ENCODE results near the gene SPATS2.
"Not testable (repeated sequence)": the region's sequence is repeated elsewhere in the genome, so short reads cannot be mapped to it uniquely, and the experiment has no call there.

The SPATS2 gene

GRCh38 chr12:49525942-49526341 lies 158.7 kb downstream of the SPATS2 start:
- no peak for DNase-seq

- DNase-seq = no peak
Observed at GRCh38 chr12:49527361-49528130, 160.3 kb downstream of the SPATS2 start.

GRCh38 chr12:49529414-49529813 lies 162.2 kb downstream of the SPATS2 start:
- no peak for DNase-seq

- no peak for DNase-seq
Observed at GRCh38 chr12:49531745-49532144, 164.5 kb downstream of the SPATS2 start.

- DNase-seq = no peak
Observed at GRCh38 chr12:49533331-49533730, 166.1 kb downstream of the SPATS2 start.

GRCh38 chr12:49534122-49534521 lies 166.9 kb downstream of the SPATS2 start:
- DNase-seq = not testable (repeated sequence)

- no peak for DNase-seq
Observed at GRCh38 chr12:49534731-49535278, 167.5 kb downstream of the SPATS2 start.

- DNase-seq = no peak
Observed at GRCh38 chr12:49535921-49536525, 168.8 kb downstream of the SPATS2 start.

GRCh38 chr12:49536526-49537071 lies 169.3 kb downstream of the SPATS2 start:
- DNase-seq = no peak

- DNase-seq = peak; percentile 42
Observed at GRCh38 chr12:49537231-49537751, 170.0 kb downstream of the SPATS2 start.

GRCh38 chr12:49537752-49538509 lies 170.7 kb downstream of the SPATS2 start:
- peak; percentile 42 for DNase-seq

GRCh38 chr12:49538510-49539403 lies 171.5 kb downstream of the SPATS2 start, which contains the start of gene KCNH3:
Gene KCNH3 (plus strand): TSS chr12:49539030. CDS start chr12:49539417, 387 bp downstream.
- peak; percentile 74 for DNase-seq

- DNase-seq = no peak
Observed at GRCh38 chr12:49539406-49540228, 172.4 kb downstream of the SPATS2 start.

- DNase-seq = no peak
Observed at GRCh38 chr12:49540229-49541139, 173.2 kb downstream of the SPATS2 start.

- DNase-seq = no peak
Observed at GRCh38 chr12:49541140-49541861, 174.0 kb downstream of the SPATS2 start.

GRCh38 chr12:49541911-49542505 lies 174.7 kb downstream of the SPATS2 start:
- no peak for DNase-seq

GRCh38 chr12:49542592-49543160 lies 175.4 kb downstream of the SPATS2 start:
- DNase-seq = no peak
